Measurements from ENCODE around the gene CNKSR1. TPM values are rescaled to one million over a fixed set of nuclear protein-coding genes. Genes with fewer than 3 reads are reported as not detected.

CNKSR1 gene
- total RNA-seq: 8.4 TPM

GRCh38 chr1:26177182-26177684 lies at the start of gene CNKSR1:
CNKSR1 (plus strand) TSS chr1:26177491; CDS start chr1:26177548, 57 bp downstream.

GRCh38 chr1:26158908-26159742 lies 18.2 kb upstream of the CNKSR1 start, which contains the start of gene FAM110D:
FAM110D (plus strand) TSS chr1:26159079; CDS start chr1:26161292, 2,213 bp downstream.

GRCh38 chr1:26168410-26169197 lies 8.7 kb upstream of the CNKSR1 start, which contains the start of gene C1orf232:
C1orf232 (minus strand) TSS chr1:26168963; CDS start chr1:26168499, 464 bp downstream.

GRCh38 chr1:26169669-26170471 lies 7.4 kb upstream of the CNKSR1 start, which contains the start of gene ZNF593:
ZNF593 (plus strand) TSS chr1:26169908; CDS start chr1:26169984, 76 bp downstream.

GRCh38 chr1:26171084-26172072 lies 5.9 kb upstream of the CNKSR1 start, which contains the start of gene ZNF593OS:
ZNF593OS (minus strand) TSS chr1:26171832; CDS start chr1:26171661, 171 bp downstream.

GRCh38 chr1:26190373-26190987 lies 13.2 kb downstream of the CNKSR1 start, which contains the start of gene CATSPER4:
CATSPER4 (plus strand) TSS chr1:26190602; CDS start chr1:26190628, 26 bp downstream.

GRCh38 chr1:26233903-26234643 lies 56.8 kb downstream of the CNKSR1 start, which contains the start of gene CEP85:
CEP85 (plus strand) TSS chr1:26234200; CDS start chr1:26239784, 5,584 bp downstream.

Other genes starting within 250 kb of the CNKSR1 start
- gene PAFAH2, start 179.4 kb upstream of the CNKSR1 start, total RNA-seq: 20.2 TPM
- gene EXTL1, start 155.7 kb upstream of the CNKSR1 start, total RNA-seq: 1.6 TPM
- not detected for gene SLC30A2, start 131.4 kb upstream of the CNKSR1 start, total RNA-seq
- 6.3 TPM for gene TRIM63, start 109.9 kb upstream of the CNKSR1 start, total RNA-seq
- gene PDIK1L, start 65.7 kb upstream of the CNKSR1 start, total RNA-seq: 32.9 TPM
- gene FAM110D, start 18.4 kb upstream of the CNKSR1 start, total RNA-seq: 0.60 TPM
- gene C1orf232, start 8.5 kb upstream of the CNKSR1 start, total RNA-seq: not detected
- gene ZNF593, start 7.6 kb upstream of the CNKSR1 start, total RNA-seq: 11.1 TPM
- gene ZNF593OS, start 5.7 kb upstream of the CNKSR1 start, total RNA-seq: 41.3 TPM
- not detected for gene CATSPER4, start 13.1 kb downstream of the CNKSR1 start, total RNA-seq
- gene CEP85, start 56.7 kb downstream of the CNKSR1 start, total RNA-seq: 27.4 TPM
- gene SH3BGRL3, start 102.6 kb downstream of the CNKSR1 start, total RNA-seq: 9.1 TPM
- gene UBXN11, start 129.1 kb downstream of the CNKSR1 start, total RNA-seq: 25.1 TPM
- gene CD52, start 140.5 kb downstream of the CNKSR1 start, total RNA-seq: not detected
- gene CRYBG2, start 176.6 kb downstream of the CNKSR1 start, total RNA-seq: 1.9 TPM
- gene ZNF683, start 195.3 kb downstream of the CNKSR1 start, total RNA-seq: not detected
- gene LIN28A, start 233.3 kb downstream of the CNKSR1 start, total RNA-seq: not detected